Mesendoderm (in vitro differentiated cells): ENCODE results near the gene COL6A2.
"Not testable (repeated sequence)": the region's sequence is repeated elsewhere in the genome, so short reads cannot be mapped to it uniquely, and the experiment has no call there.

Source experiments
- DNase-seq: peaks from one replicate; pipeline ENCODE4 v3.0.0; 2013
- H2AK5ac ChIP-seq: 2 replicates; pipeline ENCODE4 v1.6.1; 2013; ENCODE audit warnings: low read length, inconsistent platforms
- H2BK120ac ChIP-seq: 2 replicates; pipeline ENCODE4 v1.6.1; 2013; ENCODE audit warnings: low read depth, mild to moderate bottlenecking, low read length, moderate library complexity, mixed read lengths
- H2BK15ac ChIP-seq: replicated peaks from 2 replicates; pipeline ENCODE4 v1.6.1; 2013; ENCODE audit warnings: low read depth, mild to moderate bottlenecking, moderate library complexity
- H2BK5ac ChIP-seq: 2 replicates; pipeline ENCODE4 v1.6.1; 2013; ENCODE audit warnings: low read length, inconsistent platforms
- H3K18ac ChIP-seq: 2 replicates; pipeline ENCODE4 v1.6.1; 2013; ENCODE audit warnings: mild to moderate bottlenecking, low read length, mixed read lengths
- H3K23ac ChIP-seq: one replicate; pipeline ENCODE4 v1.6.1; 2013; ENCODE audit warnings: low read length
- H3K27ac ChIP-seq: 2 replicates; pipeline ENCODE4 v1.5.1; 2013; ENCODE audit warnings: low read depth, mild to moderate bottlenecking, inconsistent platforms, low read length, moderate library complexity
- H3K27me3 ChIP-seq: 2 replicates; pipeline ENCODE4 v1.6.1; 2013; ENCODE audit warnings: low read length, control low read depth, mild to moderate bottlenecking, inconsistent platforms; ENCODE audit not compliant: insufficient read depth, poor library complexity
- H3K36me3 ChIP-seq: 2 replicates; pipeline ENCODE4 v1.6.1; 2013; ENCODE audit warnings: low read length, inconsistent platforms; ENCODE audit not compliant: control insufficient read depth, insufficient read depth
- H3K4ac ChIP-seq: one replicate; pipeline ENCODE4 v1.6.1; 2013; ENCODE audit warnings: low read depth, mild to moderate bottlenecking, low read length, moderate library complexity
- H3K4me1 ChIP-seq: 2 replicates; pipeline ENCODE4 v1.6.1; 2013; ENCODE audit warnings: low read depth, low read length, inconsistent platforms; ENCODE audit not compliant: control insufficient read depth
- H3K4me2 ChIP-seq: 2 replicates; pipeline ENCODE4 v1.6.1; 2013; ENCODE audit warnings: low read length
- H3K4me3 ChIP-seq: 2 replicates; pipeline ENCODE4 v1.5.1; 2013; ENCODE audit warnings: mild to moderate bottlenecking, low read length
- H3K56ac ChIP-seq: one replicate; pipeline ENCODE4 v1.6.1; 2013; ENCODE audit warnings: low read length
- H3K79me1 ChIP-seq: 2 replicates; pipeline ENCODE4 v1.6.1; 2013; ENCODE audit warnings: low read length, inconsistent platforms
- H3K79me2 ChIP-seq: 2 replicates; pipeline ENCODE4 v1.6.1; 2013; ENCODE audit warnings: mild to moderate bottlenecking, low read length; ENCODE audit not compliant: control insufficient read depth, insufficient read depth
- H3K9ac ChIP-seq: 2 replicates; pipeline ENCODE4 v1.6.1; 2013; ENCODE audit warnings: low read length, inconsistent platforms
- H4K5ac ChIP-seq: one replicate; pipeline ENCODE4 v1.6.1; 2013; ENCODE audit warnings: low read length
- H4K8ac ChIP-seq: one replicate; pipeline ENCODE4 v1.6.1; 2013; ENCODE audit warnings: low read depth, mild to moderate bottlenecking, control low read depth, low read length, moderate library complexity
- WGBS: extraction: QIAGEN DNeasy Blood & Tissue Kit; methylation state at CpG from one replicate; pipeline ENCODE4 v1.1.7; 2013; ENCODE audit warnings: low lambda C conversion rate, missing lambda C conversion rate; ENCODE audit not compliant: insufficient coverage; ENCODE audit errors: extremely low coverage; 5-methylcytosine and 5-hydroxymethylcytosine counted together

The COL6A2 gene

DNA sequence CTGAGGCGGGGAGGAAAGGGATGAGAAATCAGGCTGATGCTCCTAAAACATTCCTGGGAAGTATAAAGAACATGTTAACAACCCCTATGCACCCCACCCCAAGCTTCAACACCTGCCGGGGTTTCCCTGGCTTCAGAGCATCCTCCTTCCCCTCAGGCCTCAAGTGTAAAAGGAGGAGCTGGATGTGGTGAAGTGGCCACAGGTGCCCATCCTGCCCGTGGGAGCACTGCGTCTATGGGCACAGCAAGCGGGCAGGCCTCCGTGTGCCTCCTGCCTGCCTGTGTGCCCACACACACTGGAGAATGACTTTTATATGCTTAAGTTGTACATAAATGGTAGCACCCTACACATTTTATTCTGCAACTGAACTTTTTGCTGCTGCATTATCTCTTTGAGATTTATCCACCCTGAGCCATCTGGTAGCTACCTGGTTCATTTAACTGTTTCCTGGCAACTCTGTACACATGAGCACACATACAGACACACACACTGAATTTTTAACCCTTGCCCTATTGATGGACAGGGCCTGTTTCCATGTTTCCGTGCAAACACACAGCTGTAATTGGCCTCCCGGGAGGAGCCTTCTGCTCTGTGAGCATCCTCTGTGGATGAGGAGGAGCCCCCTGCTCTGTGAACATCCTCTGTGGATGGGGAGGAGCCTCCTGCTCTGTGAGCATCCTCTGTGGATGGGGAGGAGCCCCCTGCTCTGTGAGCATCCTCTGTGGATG, 70.9 kb downstream of the COL6A2 start:
- Histone ChIP-seq H3K27ac (no peak overlapping the region), H3K79me2 (no peaks in the 10 kb centered on the region), H3K4me1 (no peaks in the 10 kb centered on the region), H2BK120ac (no peak overlapping the region), H3K36me3 (no peaks in the 10 kb centered on the region), H2BK5ac (no peak overlapping the region), H3K4me2 (no peak overlapping the region), H3K18ac (no peak overlapping the region), H3K56ac (no peak overlapping the region), H4K5ac (no peak overlapping the region), H3K27me3 (no peaks in the 10 kb centered on the region), H3K23ac (no peak overlapping the region), H2BK15ac (no peak overlapping the region), H2AK5ac (no peak overlapping the region), H3K4ac (no peak overlapping the region), H3K79me1 (peaks cover 8% of the 10 kb centered on the region), H4K8ac (no peak overlapping the region), H3K9ac (no peak overlapping the region), H3K4me3 (no peak overlapping the region)
- DNase-seq, result no peak
- no CpG with 5 or more reads among the region's 8 CpGs for WGBS

DNA sequence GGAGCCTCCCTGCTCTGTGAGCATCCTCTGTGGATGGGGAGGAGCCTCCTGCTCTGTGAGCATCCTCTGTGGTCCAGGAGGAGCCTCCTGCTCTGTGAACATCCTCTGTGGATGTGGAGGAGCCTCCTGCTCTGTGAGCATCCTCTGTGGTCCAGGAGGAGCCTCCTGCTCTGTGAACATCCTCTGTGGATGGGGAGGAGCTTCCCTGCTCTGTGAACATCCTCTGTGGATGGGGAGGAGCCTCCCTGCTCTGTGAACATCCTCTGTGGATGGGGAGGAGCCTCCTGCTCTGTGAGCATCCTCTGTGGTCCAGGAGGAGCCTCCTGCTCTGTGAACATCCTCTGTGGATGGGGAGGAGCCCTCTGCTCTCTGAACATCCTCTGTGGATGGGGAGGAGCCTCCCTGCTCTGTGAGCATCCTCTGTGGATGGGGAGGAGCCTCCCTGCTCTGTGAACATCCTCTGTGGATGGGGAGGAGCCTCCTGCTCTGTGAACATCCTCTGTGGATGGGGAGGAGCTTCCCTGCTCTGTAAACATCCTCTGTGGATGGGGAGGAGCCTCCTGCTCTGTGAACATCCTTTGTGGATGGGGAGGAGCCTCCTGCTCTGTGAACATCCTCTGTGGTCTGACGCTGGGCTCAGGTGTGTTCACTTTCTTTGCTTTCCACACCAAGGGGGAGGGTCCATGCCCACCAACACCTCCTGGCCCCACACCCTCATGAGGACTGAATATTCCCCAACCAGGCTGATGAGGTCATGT, 72.7 kb downstream of the COL6A2 start:
- not testable (repeated sequence) for DNase-seq, H3K79me1 ChIP-seq, H4K5ac ChIP-seq, H3K4ac ChIP-seq, H3K27me3 ChIP-seq, H2BK5ac ChIP-seq, H3K79me2 ChIP-seq, H3K4me2 ChIP-seq, H3K18ac ChIP-seq, H3K56ac ChIP-seq, H2BK15ac ChIP-seq, H4K8ac ChIP-seq, H3K27ac ChIP-seq, H3K23ac ChIP-seq, H3K4me3 ChIP-seq, H2BK120ac ChIP-seq, H3K9ac ChIP-seq, H2AK5ac ChIP-seq, H3K36me3 ChIP-seq, H3K4me1 ChIP-seq
- no CpG with 5 or more reads among the region's 1 CpG for WGBS

DNA sequence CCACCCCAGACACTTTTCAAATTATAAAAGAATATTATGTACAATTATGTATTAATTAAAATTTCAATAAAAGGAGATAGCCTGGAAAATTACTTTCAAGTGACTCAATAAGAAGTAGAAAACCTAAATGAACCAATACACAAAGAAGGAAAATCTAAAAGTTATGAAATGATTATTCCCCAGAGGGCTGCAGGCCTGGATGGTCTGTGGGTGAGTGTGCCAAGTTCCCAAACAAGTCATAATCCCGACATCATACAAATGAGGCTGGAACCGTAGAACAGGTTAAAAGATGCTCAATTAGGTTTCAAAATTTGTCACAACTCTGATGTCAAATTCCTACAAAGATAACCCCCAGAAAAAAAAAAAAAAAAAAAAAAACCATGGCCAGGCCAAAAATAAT, 73.7 kb downstream of the COL6A2 start:
- Histone ChIP-seq H3K79me1 (peaks cover 8% of the 10 kb centered on the region), H3K4me2 (no peak overlapping the region), H3K27ac (no peak overlapping the region), H3K23ac (no peak overlapping the region), H2BK5ac (no peak overlapping the region), H3K4me1 (no peaks in the 10 kb centered on the region), H4K5ac (no peak overlapping the region), H3K4ac (no peak overlapping the region), H2BK120ac (no peak overlapping the region), H3K27me3 (no peaks in the 10 kb centered on the region), H2BK15ac (no peak overlapping the region), H2AK5ac (no peak overlapping the region), H3K56ac (no peak overlapping the region), H3K79me2 (no peaks in the 10 kb centered on the region), H3K9ac (no peak overlapping the region), H3K18ac (no peak overlapping the region), H3K4me3 (no peak overlapping the region), H4K8ac (no peak overlapping the region), H3K36me3 (no peaks in the 10 kb centered on the region)
- DNase-seq, result no peak
- no CpG with 5 or more reads among the region's 2 CpGs for WGBS

- Histone ChIP-seq H3K79me2 (no peaks in the 10 kb centered on the region), H3K4me1 (no peaks in the 10 kb centered on the region), H3K4ac (no peak overlapping the region), H3K18ac (no peak overlapping the region), H2BK120ac (no peak overlapping the region), H3K27ac (no peak overlapping the region), H3K36me3 (no peaks in the 10 kb centered on the region), H3K4me2 (no peak overlapping the region), H3K27me3 (no peaks in the 10 kb centered on the region), H3K23ac (no peak overlapping the region), H3K56ac (no peak overlapping the region), H2BK15ac (no peak overlapping the region), H3K9ac (no peak overlapping the region), H3K4me3 (no peak overlapping the region), H3K79me1 (peaks cover 8% of the 10 kb centered on the region), H4K8ac (no peak overlapping the region), H2AK5ac (no peak overlapping the region), H2BK5ac (no peak overlapping the region), H4K5ac (no peak overlapping the region)
- no CpG with 5 or more reads among the region's 21 CpGs for WGBS
- DNase-seq, result no peak
These were observed 74.3 kb downstream of the COL6A2 start for GRCh38 chr21:46171996-46172862.

GRCh38 chr21:46172863-46173528, 75.1 kb downstream of the COL6A2 start:
- Histone ChIP-seq H4K8ac (no peak overlapping the region), H2AK5ac (no peak overlapping the region), H3K79me1 (peaks cover 10% of the 10 kb centered on the region), H3K18ac (no peak overlapping the region), H3K27me3 (no peaks in the 10 kb centered on the region), H3K4ac (no peak overlapping the region), H3K4me2 (no peak overlapping the region), H4K5ac (no peak overlapping the region), H3K27ac (no peak overlapping the region), H3K9ac (no peak overlapping the region), H3K23ac (no peak overlapping the region), H3K4me1 (no peaks in the 10 kb centered on the region), H3K36me3 (no peaks in the 10 kb centered on the region), H3K56ac (no peak overlapping the region), H2BK5ac (no peak overlapping the region), H2BK15ac (no peak overlapping the region), H3K4me3 (no peak overlapping the region), H2BK120ac (no peak overlapping the region), H3K79me2 (no peaks in the 10 kb centered on the region)
- no CpG with 5 or more reads among the region's 6 CpGs for WGBS
- no peak for DNase-seq
